ENCODE results near the gene TPCN1. TPM values are rescaled to one million over a fixed set of nuclear protein-coding genes. Genes with fewer than 3 reads are reported as not detected.

TPCN1 gene
- total RNA-seq, 1 experiment from 2014 or later: 42.7 TPM

DNA sequence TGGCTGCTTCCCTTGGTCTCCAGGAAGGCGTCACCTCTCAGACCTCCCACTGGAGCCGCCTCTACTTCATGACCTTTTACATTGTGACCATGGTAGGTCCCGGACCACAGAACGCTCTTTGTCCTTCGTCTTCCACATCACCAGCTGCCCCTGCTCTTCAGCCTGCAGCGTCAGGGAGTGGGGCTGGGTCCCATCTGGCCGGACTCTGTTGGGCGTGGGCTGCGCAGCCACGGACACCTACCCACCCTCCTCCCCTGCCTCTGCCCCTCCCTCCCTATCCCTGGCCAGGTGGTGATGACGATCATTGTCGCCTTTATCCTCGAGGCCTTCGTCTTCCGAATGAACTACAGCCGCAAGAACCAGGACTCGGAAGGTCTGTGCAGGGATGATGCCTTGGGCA is 70.3 kb downstream of the TPCN1 start:
- Histone ChIP-seq H3K4me1 (replicated peaks; ENCODE audit: insufficient read depth) (no peaks in the 10 kb centered on the region), H3K9me2 (ENCODE audit: insufficient read depth) (no peaks in the 10 kb centered on the region), H3K9me3 (ENCODE audit: insufficient read depth, low read depth) (no peaks in the 10 kb centered on the region), H2AFZ (no peak overlapping the region), H3K79me2 (ENCODE audit: low read depth) (no peaks in the 10 kb centered on the region), H3F3A (ENCODE audit: insufficient read depth, low read depth) (no peaks in the 10 kb centered on the region), H4K20me1 (ENCODE audit: insufficient read depth) (no peaks in the 10 kb centered on the region), H3K27me3 (ENCODE audit: insufficient read depth, low read depth) (no peaks in the 10 kb centered on the region), H3K4me2 (no peak overlapping the region), H3K36me3 (ENCODE audit: low read depth) (no peaks in the 10 kb centered on the region), H3K27ac (no peak overlapping the region), H3K4me3 (no peak overlapping the region)
- no peak for DNase-seq
- ChIA-PET POLR2A (ENCODE audit: unreplicated experiment) (no interaction called here), CTCF (no interaction called here)
- intact Hi-C loops (cut with micrococcal nuclease; ENCODE audit: unreplicated experiment): no loop called here
- TF ChIP-seq EZH2 (IDR thresholded peaks at IDR 0.05; ENCODE audit: low read depth): no peak
- TF ChIP-seq, protein P1, sequence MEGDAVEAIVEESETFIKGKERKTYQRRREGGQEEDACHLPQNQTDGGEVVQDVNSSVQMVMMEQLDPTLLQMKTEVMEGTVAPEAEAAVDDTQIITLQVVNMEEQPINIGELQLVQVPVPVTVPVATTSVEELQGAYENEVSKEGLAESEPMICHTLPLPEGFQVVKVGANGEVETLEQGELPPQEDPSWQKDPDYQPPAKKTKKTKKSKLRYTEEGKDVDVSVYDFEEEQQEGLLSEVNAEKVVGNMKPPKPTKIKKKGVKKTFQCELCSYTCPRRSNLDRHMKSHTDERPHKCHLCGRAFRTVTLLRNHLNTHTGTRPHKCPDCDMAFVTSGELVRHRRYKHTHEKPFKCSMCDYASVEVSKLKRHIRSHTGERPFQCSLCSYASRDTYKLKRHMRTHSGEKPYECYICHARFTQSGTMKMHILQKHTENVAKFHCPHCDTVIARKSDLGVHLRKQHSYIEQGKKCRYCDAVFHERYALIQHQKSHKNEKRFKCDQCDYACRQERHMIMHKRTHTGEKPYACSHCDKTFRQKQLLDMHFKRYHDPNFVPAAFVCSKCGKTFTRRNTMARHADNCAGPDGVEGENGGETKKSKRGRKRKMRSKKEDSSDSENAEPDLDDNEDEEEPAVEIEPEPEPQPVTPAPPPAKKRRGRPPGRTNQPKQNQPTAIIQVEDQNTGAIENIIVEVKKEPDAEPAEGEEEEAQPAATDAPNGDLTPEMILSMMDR (conservative IDR thresholded peaks at IDR 0.05): no peak
- no TSS peak for BruUV-seq (replicated peaks)

DNA sequence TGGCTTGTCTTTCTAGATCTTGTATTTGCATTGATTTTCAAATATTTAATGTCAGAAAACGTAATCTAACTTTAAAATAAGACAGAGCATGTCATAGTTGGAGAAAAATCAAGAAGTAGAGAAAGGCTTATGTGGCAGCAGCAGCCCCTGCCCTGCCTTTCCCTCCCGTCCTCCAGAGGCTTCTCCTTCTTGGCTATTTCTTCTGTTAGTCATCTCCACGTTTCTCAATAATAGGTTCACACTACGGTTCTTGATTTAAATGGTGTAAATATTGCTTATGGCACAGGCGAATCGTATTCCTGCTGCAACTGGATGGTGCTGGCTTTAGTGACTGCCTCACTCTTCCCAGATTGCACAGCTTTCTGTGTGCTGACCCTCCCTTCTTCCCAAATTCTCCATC is 70.8 kb downstream of the TPCN1 start:
- Histone ChIP-seq H4K20me1 (ENCODE audit: insufficient read depth) (no peaks in the 10 kb centered on the region), H3K27ac (no peak overlapping the region), H3K9me3 (ENCODE audit: insufficient read depth, low read depth) (no peaks in the 10 kb centered on the region), H3K4me2 (no peak overlapping the region), H3K4me1 (replicated peaks; ENCODE audit: insufficient read depth) (no peaks in the 10 kb centered on the region), H3K27me3 (ENCODE audit: insufficient read depth, low read depth) (no peaks in the 10 kb centered on the region), H2AFZ (no peak overlapping the region), H3K79me2 (ENCODE audit: low read depth) (no peaks in the 10 kb centered on the region), H3K9me2 (ENCODE audit: insufficient read depth) (no peaks in the 10 kb centered on the region), H3K36me3 (ENCODE audit: low read depth) (no peaks in the 10 kb centered on the region), H3K4me3 (no peak overlapping the region), H3F3A (ENCODE audit: insufficient read depth, low read depth) (no peaks in the 10 kb centered on the region)
- intact Hi-C loops (cut with micrococcal nuclease; ENCODE audit: unreplicated experiment): no loop called here
- no peak for TF ChIP-seq EZH2 (IDR thresholded peaks at IDR 0.05; ENCODE audit: low read depth)
- TF ChIP-seq, protein P1 (conservative IDR thresholded peaks at IDR 0.05): no peak
- no peak for DNase-seq
- POLR2A ChIA-PET (ENCODE audit: unreplicated experiment): no interaction called here
- BruUV-seq (replicated peaks): no TSS peak
- CTCF ChIA-PET: no interaction called here

DNA sequence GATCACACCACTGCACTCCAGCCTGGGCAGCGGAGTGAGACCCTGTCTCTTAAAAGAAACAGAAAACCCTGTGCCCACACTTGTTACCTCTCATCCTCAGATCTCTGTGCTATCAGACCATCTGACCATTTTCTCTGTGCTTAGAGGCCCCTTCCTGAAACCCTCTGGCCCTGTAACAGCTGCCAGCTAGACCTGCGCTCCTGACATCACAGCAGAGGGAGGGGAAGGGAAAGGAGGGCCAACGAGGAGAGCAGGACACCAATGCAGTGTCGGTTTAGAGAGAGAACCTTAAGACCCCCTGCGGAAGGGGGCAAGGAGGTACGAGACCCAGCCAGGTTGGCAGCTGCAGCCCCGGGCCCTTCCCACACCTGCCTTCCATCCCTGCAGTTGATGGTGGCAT is 71.3 kb downstream of the TPCN1 start:
- BruUV-seq (replicated peaks): no TSS peak
- Histone ChIP-seq H3K27me3 (ENCODE audit: insufficient read depth, low read depth) (no peaks in the 10 kb centered on the region), H3K27ac (no peak overlapping the region), H2AFZ (no peak overlapping the region), H3K4me3 (no peak overlapping the region), H3K4me2 (no peak overlapping the region), H3K36me3 (ENCODE audit: low read depth) (no peaks in the 10 kb centered on the region), H4K20me1 (ENCODE audit: insufficient read depth) (no peaks in the 10 kb centered on the region), H3K9me2 (ENCODE audit: insufficient read depth) (no peaks in the 10 kb centered on the region), H3K9me3 (ENCODE audit: insufficient read depth, low read depth) (no peaks in the 10 kb centered on the region), H3F3A (ENCODE audit: insufficient read depth, low read depth) (no peaks in the 10 kb centered on the region), H3K4me1 (replicated peaks; ENCODE audit: insufficient read depth) (no peaks in the 10 kb centered on the region), H3K79me2 (ENCODE audit: low read depth) (no peaks in the 10 kb centered on the region)
- POLR2A ChIA-PET (ENCODE audit: unreplicated experiment): no interaction called here
- intact Hi-C loops (cut with micrococcal nuclease; ENCODE audit: unreplicated experiment): no loop called here
- no peak for TF ChIP-seq EZH2 (IDR thresholded peaks at IDR 0.05; ENCODE audit: low read depth)
- TF ChIP-seq, protein P1 (conservative IDR thresholded peaks at IDR 0.05): no peak
- CTCF ChIA-PET: no interaction called here
- no peak for DNase-seq

Data from PC-9 (cell line).